Measurements from ENCODE around the gene XYLT1.

Gene XYLT1

GRCh38 chr16:17276010-17276530, 194.7 kb downstream of the XYLT1 start:
- no peak for DNase-seq

- DNase-seq = no peak
Observed at GRCh38 chr16:17275076-17276009, 195.4 kb downstream of the XYLT1 start.

GRCh38 chr16:17273142-17273561, 197.6 kb downstream of the XYLT1 start:
- no peak for DNase-seq

GRCh38 chr16:17272716-17273115, 198.0 kb downstream of the XYLT1 start:
- no peak for DNase-seq

- no peak for DNase-seq
Observed at GRCh38 chr16:17271687-17272086, 199.1 kb downstream of the XYLT1 start.

GRCh38 chr16:17270683-17271109, 200.1 kb downstream of the XYLT1 start:
- no peak for DNase-seq

GRCh38 chr16:17270111-17270510, 200.6 kb downstream of the XYLT1 start:
- DNase-seq = no peak

- no peak for DNase-seq
Observed at GRCh38 chr16:17269439-17269838, 201.3 kb downstream of the XYLT1 start.

GRCh38 chr16:17266608-17267313, 204.0 kb downstream of the XYLT1 start:
- DNase-seq = no peak

GRCh38 chr16:17265154-17265553, 205.6 kb downstream of the XYLT1 start:
- DNase-seq = no peak

- DNase-seq = no peak
Observed at GRCh38 chr16:17261197-17261858, 209.4 kb downstream of the XYLT1 start.

GRCh38 chr16:17260276-17260849, 210.4 kb downstream of the XYLT1 start:
- no peak for DNase-seq

- DNase-seq = no peak
Observed at GRCh38 chr16:17259751-17260270, 210.9 kb downstream of the XYLT1 start.

GRCh38 chr16:17258848-17259713, 211.7 kb downstream of the XYLT1 start:
- no peak for DNase-seq

- DNase-seq = no peak
Observed at GRCh38 chr16:17258077-17258599, 212.6 kb downstream of the XYLT1 start.

GRCh38 chr16:17257426-17258023, 213.2 kb downstream of the XYLT1 start:
- DNase-seq = no peak

GRCh38 chr16:17252701-17253100, 218.1 kb downstream of the XYLT1 start:
- no peak for DNase-seq

GRCh38 chr16:17252064-17252463, 218.7 kb downstream of the XYLT1 start:
- no peak for DNase-seq

- DNase-seq = no peak
Observed at GRCh38 chr16:17251496-17251895, 219.3 kb downstream of the XYLT1 start.

- no peak for DNase-seq
Observed at GRCh38 chr16:17246974-17247732, 223.6 kb downstream of the XYLT1 start.

Data from activated CD4-positive, alpha-beta T cell treated with anti-CD3 and anti-CD28 coated beads for 1 hour (primary cell).